Large intestine (tissue), 12 donors: ENCODE results near the gene PEX7. TPM values are rescaled to one million over a fixed set of nuclear protein-coding genes. Genes with fewer than 3 reads are reported as not detected.

ENCODE experiments used
- DNase-seq, 2 donors: peaks; one replicate each; pipeline versions ENCODE4 v3.0.0 to v3.0.0-alpha.2; 2013
- H3K27ac ChIP-seq: one replicate; pipeline ENCODE4 v1.5.1; 2013; ENCODE audit warnings: low read length
- H3K27me3 ChIP-seq: 2 replicates; pipeline ENCODE4 v1.6.1; 2013; ENCODE audit warnings: low read length; ENCODE audit not compliant: control insufficient read depth, insufficient read depth
- H3K36me3 ChIP-seq: 2 replicates; pipeline ENCODE4 v1.6.1; 2013; ENCODE audit warnings: low read length; ENCODE audit not compliant: control insufficient read depth, insufficient read depth
- H3K4me1 ChIP-seq: one replicate; pipeline ENCODE4 v1.6.1; 2013; ENCODE audit warnings: low read length; ENCODE audit not compliant: control insufficient read depth, insufficient read depth
- H3K4me3 ChIP-seq: one replicate; pipeline ENCODE4 v1.5.1; 2013; ENCODE audit warnings: low read length
- H3K9me3 ChIP-seq: one replicate; pipeline ENCODE4 v1.6.1; 2013; ENCODE audit warnings: mild to moderate bottlenecking, low read depth, low read length, moderate library complexity; ENCODE audit not compliant: control insufficient read depth
- WGBS: methylation state at CpG from one replicate; pipeline ENCODE4 v1.1.5; 2013; ENCODE audit warnings: low lambda C conversion rate; ENCODE audit not compliant: insufficient coverage; 5-methylcytosine and 5-hydroxymethylcytosine counted together
- long read RNA-seq, 11 donors: transcript quantifications; one replicate each; lab custom pipeline, GENCODE V29; 2026
- polyA plus RNA-seq: library from polyadenylated mRNA; unstranded; fragments of 120-200 nt; gene quantifications from one replicate; pipeline ENCODE4 v1.2.1, GENCODE V29; 2013

PEX7 gene, protein sequence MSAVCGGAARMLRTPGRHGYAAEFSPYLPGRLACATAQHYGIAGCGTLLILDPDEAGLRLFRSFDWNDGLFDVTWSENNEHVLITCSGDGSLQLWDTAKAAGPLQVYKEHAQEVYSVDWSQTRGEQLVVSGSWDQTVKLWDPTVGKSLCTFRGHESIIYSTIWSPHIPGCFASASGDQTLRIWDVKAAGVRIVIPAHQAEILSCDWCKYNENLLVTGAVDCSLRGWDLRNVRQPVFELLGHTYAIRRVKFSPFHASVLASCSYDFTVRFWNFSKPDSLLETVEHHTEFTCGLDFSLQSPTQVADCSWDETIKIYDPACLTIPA
- 14.7 TPM for polyA plus RNA-seq
- long read RNA-seq, donor 1, partial matches to known transcripts, result 0 of 2 reads
- long read RNA-seq, donor 1, other reads (novel, unspliced or antisense), result 0 of 2 reads
- long read RNA-seq, donor 2, partial matches to known transcripts, result 0 of 2 reads
- long read RNA-seq, donor 2, other reads (novel, unspliced or antisense), result 0 of 2 reads
- long read RNA-seq, donor 3, transcript PEX7-201 (10 exons, 1,464 nt), result major isoform, 8 of 8 reads
- long read RNA-seq, donor 3, partial matches to known transcripts, result 0 of 8 reads
- long read RNA-seq, donor 3, other reads (novel, unspliced or antisense), result 0 of 8 reads
- long read RNA-seq, donor 4, partial matches to known transcripts, result 0 of 1 reads
- long read RNA-seq, donor 4, other reads (novel, unspliced or antisense), result 0 of 1 reads
- long read RNA-seq, donor 5, partial matches to known transcripts, result 0 of 2 reads
- long read RNA-seq, donor 5, other reads (novel, unspliced or antisense), result 0 of 2 reads
- long read RNA-seq, donor 6, transcript PEX7-201 (10 exons, 1,464 nt), result major isoform, 6 of 7 reads
- long read RNA-seq, donor 6, partial matches to known transcripts, result 0 of 7 reads
- long read RNA-seq, donor 6, other reads (novel, unspliced or antisense), result 0 of 7 reads
- long read RNA-seq, donor 7, partial matches to known transcripts, result 0 of 1 reads
- long read RNA-seq, donor 7, other reads (novel, unspliced or antisense), result 0 of 1 reads
- long read RNA-seq, donor 8, transcript PEX7-201 (10 exons, 1,464 nt), result major isoform, 8 of 8 reads
- long read RNA-seq, donor 8, partial matches to known transcripts, result 0 of 8 reads
- long read RNA-seq, donor 8, other reads (novel, unspliced or antisense), result 0 of 8 reads
- long read RNA-seq, donor 9, transcript PEX7-201 (10 exons, 1,464 nt), result major isoform, 5 of 5 reads
- long read RNA-seq, donor 9, partial matches to known transcripts, result 0 of 5 reads
- long read RNA-seq, donor 9, other reads (novel, unspliced or antisense), result 0 of 5 reads
- long read RNA-seq, donor 10, partial matches to known transcripts, result 0 of 1 reads
- long read RNA-seq, donor 10, other reads (novel, unspliced or antisense), result 0 of 1 reads
- long read RNA-seq, donor 11, transcript PEX7-201 (10 exons, 1,464 nt), result major isoform, 8 of 8 reads
- long read RNA-seq, donor 11, partial matches to known transcripts, result 0 of 8 reads
- long read RNA-seq, donor 11, other reads (novel, unspliced or antisense), result 0 of 8 reads

DNA sequence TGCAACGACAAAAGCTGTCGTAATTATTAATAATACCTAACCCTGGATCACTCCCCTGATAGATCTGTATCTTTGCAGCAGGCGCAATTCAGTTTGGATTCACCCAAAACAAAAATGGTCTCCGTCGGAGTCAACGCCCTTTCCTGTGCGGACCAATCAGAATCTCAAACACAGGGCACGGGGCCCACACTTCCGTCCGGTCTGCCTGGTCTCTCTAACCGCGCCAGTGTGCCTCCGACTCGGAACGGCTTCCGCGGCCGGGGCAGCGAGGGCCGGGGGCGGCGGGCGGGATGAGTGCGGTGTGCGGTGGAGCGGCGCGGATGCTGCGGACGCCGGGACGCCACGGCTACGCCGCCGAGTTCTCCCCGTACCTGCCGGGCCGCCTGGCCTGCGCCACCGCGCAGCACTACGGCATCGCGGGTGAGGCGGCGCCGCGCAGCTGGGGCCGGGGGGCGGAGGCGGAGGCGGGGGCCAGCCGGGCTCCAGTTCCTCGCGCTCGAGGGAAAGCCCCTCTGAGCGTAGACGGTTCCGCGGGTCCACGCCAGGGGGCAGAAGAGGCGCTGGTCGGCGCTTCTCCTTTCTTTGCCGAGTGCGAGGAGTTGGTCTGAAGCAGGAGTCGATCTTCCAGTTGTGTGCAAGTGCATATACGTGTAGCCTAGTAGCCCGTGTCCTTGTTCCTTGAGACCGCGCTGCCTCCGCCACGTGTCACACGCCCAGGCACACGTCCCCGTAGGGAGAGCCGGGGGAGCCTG lies at the start of gene PEX7:
Gene PEX7, plus strand, starts transcription at position 217 of the 752 bp plus-strand sequence. Its CDS starts 74 bp downstream, at position 291.
- H3K4me3 ChIP-seq, result peak within 1 kb of the TSS; percentile 62
- H3K27me3 ChIP-seq, result no peaks in the 10 kb centered on the region
- peak within 1 kb of the TSS; percentile 67 for H3K27ac ChIP-seq
- DNase-seq, result peak; percentile 87 to 97
- H3K36me3 ChIP-seq, result peaks cover 11% of the 10 kb centered on the region
- no CpG with 5 or more reads among the region's 78 CpGs for WGBS
- H3K4me1 ChIP-seq, result no peaks in the 10 kb centered on the region
- H3K9me3 ChIP-seq, result no peaks in the 10 kb centered on the region

GRCh38 chr6:136772685-136773472 lies 49.5 kb upstream of the PEX7 start:
- H3K27ac ChIP-seq, result no peak overlapping the region
- no peaks in the 10 kb centered on the region for H3K36me3 ChIP-seq
- 60% methylated on average over 1 of the region's 6 CpGs for WGBS
- H3K4me3 ChIP-seq, result no peak overlapping the region
- no peaks in the 10 kb centered on the region for H3K27me3 ChIP-seq
- no peaks in the 10 kb centered on the region for H3K9me3 ChIP-seq
- DNase-seq, result no peak
- peaks cover 5% of the 10 kb centered on the region for H3K4me1 ChIP-seq

DNA sequence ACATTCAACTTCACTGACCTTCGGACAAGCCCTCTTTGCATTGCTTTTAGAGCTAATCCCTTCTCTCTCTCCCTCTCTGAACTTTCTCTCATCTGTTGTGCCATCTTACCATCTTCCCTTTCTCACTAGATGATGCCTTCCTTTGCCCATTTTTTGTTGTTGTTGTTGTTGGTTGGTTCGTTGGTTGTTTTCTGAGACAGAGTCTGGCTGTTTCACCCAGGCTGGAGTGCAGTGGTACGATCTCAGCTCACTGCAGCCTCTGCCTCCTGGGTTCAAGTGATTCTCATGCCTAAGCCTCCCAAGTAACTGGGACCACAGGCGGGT lies 49.0 kb upstream of the PEX7 start:
- no CpG with 5 or more reads among the region's 4 CpGs for WGBS
- Histone ChIP-seq H3K4me3 (no peak overlapping the region), H3K36me3 (no peaks in the 10 kb centered on the region), H3K4me1 (peaks cover 5% of the 10 kb centered on the region), H3K9me3 (no peaks in the 10 kb centered on the region), H3K27me3 (no peaks in the 10 kb centered on the region), H3K27ac (no peak overlapping the region)
- DNase-seq, result no peak

DNA sequence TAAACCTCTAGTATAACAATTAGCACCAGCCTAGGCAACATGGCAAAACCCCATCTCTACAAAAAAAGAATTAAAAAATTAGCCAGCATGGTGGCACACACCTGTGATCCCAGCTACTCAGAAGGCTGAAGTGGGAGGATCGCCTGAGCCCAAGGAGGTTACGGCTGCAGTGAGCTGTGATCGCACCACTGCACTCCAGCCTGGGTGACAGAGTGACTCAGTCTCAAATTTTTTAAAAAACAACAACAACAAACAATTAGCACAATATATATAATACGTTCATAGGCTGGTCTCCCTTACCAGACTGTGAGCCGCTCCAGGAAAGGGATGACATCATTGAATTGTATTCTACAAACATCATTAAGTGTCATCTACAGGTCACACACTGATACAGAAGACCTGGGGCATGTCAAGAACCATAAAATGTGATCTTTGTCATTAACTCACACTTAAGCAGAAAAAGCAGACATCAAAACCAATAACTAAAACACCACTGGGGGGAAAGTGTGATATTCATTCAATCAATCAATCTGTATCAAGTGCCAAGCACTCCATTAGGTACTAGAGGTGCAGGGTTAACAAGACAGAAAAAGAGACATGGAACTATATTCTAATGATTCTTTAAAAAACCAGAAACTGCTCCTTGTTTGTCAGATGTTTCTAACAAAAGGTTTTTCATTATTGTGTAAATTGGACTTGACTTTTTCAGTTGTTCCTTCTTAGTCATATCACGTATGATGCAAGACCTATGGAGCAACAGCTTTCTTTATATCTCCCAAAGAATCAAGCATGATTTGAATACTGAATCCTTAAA lies 48.0 kb upstream of the PEX7 start:
- H3K4me1 ChIP-seq, result peaks cover 5% of the 10 kb centered on the region
- H3K9me3 ChIP-seq, result no peaks in the 10 kb centered on the region
- H3K27ac ChIP-seq, result peak overlapping the region; percentile 48
- H3K36me3 ChIP-seq, result no peaks in the 10 kb centered on the region
- 57% methylated on average over 1 of the region's 6 CpGs for WGBS
- peak in 1 of 2 donors; percentile 54 for DNase-seq
- H3K27me3 ChIP-seq, result no peaks in the 10 kb centered on the region
- no peak overlapping the region for H3K4me3 ChIP-seq

DNA sequence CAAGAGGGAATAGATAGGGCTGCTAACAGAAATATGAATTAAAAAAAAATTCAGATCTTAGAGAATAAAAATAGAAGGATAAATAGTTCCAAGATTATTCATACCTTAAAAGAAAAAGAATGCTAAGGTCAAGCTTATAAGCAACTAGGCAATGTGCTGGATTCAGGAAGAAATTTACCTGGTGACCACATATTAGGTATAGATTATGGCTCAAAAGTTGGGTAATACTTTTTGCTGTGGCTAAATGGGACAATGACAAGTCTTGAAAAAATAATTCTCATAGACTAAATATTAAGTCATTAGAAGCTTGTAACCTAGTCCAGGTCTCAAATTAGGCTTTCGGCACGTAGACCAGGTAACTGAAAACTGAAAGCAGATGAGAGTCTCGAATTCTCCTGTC lies 47.3 kb upstream of the PEX7 start:
- no CpG with 5 or more reads among the region's 3 CpGs for WGBS
- no peaks in the 10 kb centered on the region for H3K9me3 ChIP-seq
- peaks cover 9% of the 10 kb centered on the region for H3K4me1 ChIP-seq

GRCh38 chr6:136775548-136775947 lies 46.8 kb upstream of the PEX7 start:
- no peak for DNase-seq
- no CpG with 5 or more reads among the region's 2 CpGs for WGBS
- no peaks in the 10 kb centered on the region for H3K9me3 ChIP-seq
- no peak overlapping the region for H3K27ac ChIP-seq
- H3K36me3 ChIP-seq, result no peaks in the 10 kb centered on the region
- peaks cover 9% of the 10 kb centered on the region for H3K4me1 ChIP-seq
- no peak overlapping the region for H3K4me3 ChIP-seq
- H3K27me3 ChIP-seq, result no peaks in the 10 kb centered on the region

More for the DNA sequence above, 47.3 kb upstream of the PEX7 start:
- Histone ChIP-seq H3K4me3 (no peak overlapping the region), H3K36me3 (no peaks in the 10 kb centered on the region), H3K27ac (no peak overlapping the region), H3K27me3 (no peaks in the 10 kb centered on the region)
- DNase-seq, result no peak

- DNase-seq, result no peak
- Histone ChIP-seq H3K27ac (no peak overlapping the region), H3K9me3 (no peaks in the 10 kb centered on the region), H3K27me3 (no peaks in the 10 kb centered on the region), H3K4me1 (peaks cover 9% of the 10 kb centered on the region), H3K36me3 (no peaks in the 10 kb centered on the region), H3K4me3 (no peak overlapping the region)
- 89% methylated on average over 3 of the region's 3 CpGs for WGBS
These were observed 44.7 kb upstream of the PEX7 start for GRCh38 chr6:136777651-136778050.

- no peak overlapping the region for H3K27ac ChIP-seq
- H3K9me3 ChIP-seq, result no peaks in the 10 kb centered on the region
- DNase-seq, result no peak
- no peaks in the 10 kb centered on the region for H3K27me3 ChIP-seq
- no peak overlapping the region for H3K4me3 ChIP-seq
- H3K36me3 ChIP-seq, result no peaks in the 10 kb centered on the region
- H3K4me1 ChIP-seq, result peaks cover 4% of the 10 kb centered on the region
- WGBS, result no CpG with 5 or more reads among the region's 1 CpG
These were observed 42.7 kb upstream of the PEX7 start for GRCh38 chr6:136779682-136780081.
